Spleen (tissue), 11 donors: ENCODE data around the gene KAT6B. TPM values are rescaled to one million over a fixed set of nuclear protein-coding genes. Genes with fewer than 3 reads are reported as not detected.

Experiments used
- DNase-seq: peaks from one replicate; pipeline ENCODE4 v3.0.0-alpha.2; 2020
- H3K27ac ChIP-seq, 8 donors: fragments of 200-600 bp; sonication (generic) in 7 of 8; 1 replicate in 4 of 8; 2 replicates in 4 of 8; pipeline versions ENCODE4 v1.5.0 to v1.8.0; 2016 to 2021; ENCODE audit warnings: inconsistent platforms in 4 of 8, mild to moderate bottlenecking in 4 of 8, moderate library complexity in 1 of 8
- H3K27me3 ChIP-seq, 7 donors: fragments of 200-600 bp; sonication (generic) in 6 of 7; replicated peaks in 1 of 7; 1 replicate in 4 of 7; 2 replicates in 3 of 7; pipeline versions ENCODE4 v1.5.0 to v1.8.0; 2016 to 2021; ENCODE audit warnings: inconsistent platforms in 3 of 7, mild to moderate bottlenecking in 1 of 7
- H3K36me3 ChIP-seq, 6 donors: fragments of 200-600 bp; sonication (generic) in 5 of 6; 1 replicate in 4 of 6; 2 replicates in 2 of 6; pipeline versions ENCODE4 v1.5.0 to v1.8.0; 2016 to 2021; ENCODE audit warnings: inconsistent platforms in 2 of 6
- H3K4me1 ChIP-seq, 6 donors: fragments of 200-600 bp; sonication (generic) in 5 of 6; 1 replicate in 3 of 6; 2 replicates in 3 of 6; pipeline versions ENCODE4 v1.5.0 to v1.8.0; 2016 to 2021; ENCODE audit warnings: inconsistent platforms in 3 of 6
- H3K4me3 ChIP-seq, 8 donors: fragments of 200-600 bp; sonication (generic) in 7 of 8; 1 replicate in 4 of 8; 2 replicates in 4 of 8; pipeline versions ENCODE4 v1.5.0 to v1.8.0; 2016 to 2021; ENCODE audit warnings: inconsistent platforms in 4 of 8, mild to moderate bottlenecking in 4 of 8, moderate library complexity in 2 of 8
- H3K9me3 ChIP-seq, 8 donors: fragments of 200-600 bp; sonication (generic) in 7 of 8; 1 replicate in 4 of 8; 2 replicates in 4 of 8; pipeline versions ENCODE4 v1.5.0 to v1.8.0; 2016 to 2021; ENCODE audit warnings: inconsistent platforms in 4 of 8
- CTCF ChIP-seq, 11 experiments: fragments of 200-600 bp in 7 of 11; fragments of 450-650 bp in 4 of 11; sonication (generic) in 4 of 11; IDR thresholded peaks in 8 of 11; conservative IDR thresholded peaks in 3 of 11; 1 replicate in 7 of 11; 2 replicates in 4 of 11; pipeline versions ENCODE4 v1.4.0 to v1.8.0; 2016 to 2021; ENCODE audit warnings: antibody characterized with exemption in 11 of 11, inconsistent platforms in 4 of 11, mild to moderate bottlenecking in 1 of 11
- POLR2A ChIP-seq, 3 donors: fragments of 450-650 bp; IDR thresholded peaks; one replicate each; pipeline ENCODE4 v1.5.1; 2017; ENCODE audit warnings: antibody characterized with exemption in 3 of 3, mild to moderate bottlenecking in 1 of 3
- POLR2AphosphoS5 ChIP-seq, 3 donors: sonication (generic); formaldehyde crosslinking; IDR thresholded peaks; one replicate each; pipeline ENCODE4 v1.5.1; 2017; ENCODE audit warnings: antibody characterized with exemption in 3 of 3
- WGBS, 5 donors: extraction: QIAGEN DNeasy Blood & Tissue Kit in 3 of 5; methylation state at CpG; one replicate each; pipeline versions ENCODE4 v1.1.5 to v1.1.7; 2013 to 2018; 5-methylcytosine and 5-hydroxymethylcytosine counted together
- intact Hi-C: fragments of 100-400 bp; cut with DNase I; formaldehyde crosslinking; loops from one replicate; pipeline ENCODE4 v1.15.0; 2023; ENCODE audit warnings: low total_unique reads
- polyA plus RNA-seq, 3 donors: library from polyadenylated mRNA; stranded (reverse); fragments of 200-250 nt; gene quantifications; one replicate each; pipeline ENCODE4 v1.2.1, GENCODE V29; 2013
- total RNA-seq, 7 donors: library from RNA; depleted of rRNA in 3 of 7; stranded (reverse); fragments of >200 nt in 3 of 7; fragmentation: NEBNext Ultra II Directional in 4 of 7; extraction: Animal tissue kit (Norgen Biotek cat#: 25700) in 4 of 7; gene quantifications; one replicate each; pipeline versions ENCODE4 v1.1.0 to v1.2.1, GENCODE V29; 2016 to 2021
- donor health status: healthy with polysubstance abuse.
- donor health status: DM: no; HTN: no; CAD: no; lungs with moderate emphysema.
- donor health status: DM: no; HTN: no; CAD: no.
- donor health status: Bipolar disorder and iron deficiency.
- donor health status: healthy.
- donor health status: DM: no; HTN: no; CAD: no.
- donor health status: DM: yes; HTN: yes; CAD: no.

The KAT6B gene
- total and polyA plus RNA-seq, 10 donors = 2.9 to 61.0 (median 46.0) TPM

- H3K9me3 ChIP-seq = no peaks in the 10 kb centered on the region
- DNase-seq = no peak
- no peak overlapping the region for H3K27ac ChIP-seq
- H3K4me1 ChIP-seq = peaks cover 12 to 30% (median 17%) of the 10 kb centered on the region in 6 donors
- intact Hi-C loops = no loop called here
- H3K27me3 ChIP-seq = no peaks in the 10 kb centered on the region
- H3K36me3 ChIP-seq = peaks cover 0 to 19% (median 3%) of the 10 kb centered on the region in 6 donors
- H3K4me3 ChIP-seq = no peak overlapping the region
- 88 to 95% (median 93%) methylated on average over 2 of the region's 2 CpGs for WGBS, 5 donors
- TF ChIP-seq POLR2AphosphoS5 (IDR thresholded peaks at IDR 0.05) = no peak
- TF ChIP-seq POLR2A (IDR thresholded peaks at IDR 0.05) = no peak
- TF ChIP-seq CTCF (IDR thresholded peaks at IDR 0.05 in 8 of 11, conservative IDR thresholded peaks at IDR 0.05 in 3 of 11) = no peak
Observed at GRCh38 chr10:74969093-74969492, 142.7 kb downstream of the KAT6B start.

- 96 to 98% (median 97%) methylated on average over 4 of the region's 4 CpGs for WGBS, 5 donors
- Histone ChIP-seq H3K4me1 (peaks cover 12 to 34% (median 17%) of the 10 kb centered on the region in 6 donors), H3K27ac (no peak overlapping the region), H3K36me3 (peaks cover 0 to 22% (median 3%) of the 10 kb centered on the region in 6 donors), H3K27me3 (no peaks in the 10 kb centered on the region), H3K9me3 (no peaks in the 10 kb centered on the region), H3K4me3 (no peak overlapping the region)
- no peak for DNase-seq
- TF ChIP-seq CTCF (IDR thresholded peaks at IDR 0.05 in 8 of 11, conservative IDR thresholded peaks at IDR 0.05 in 3 of 11) (no peak), POLR2AphosphoS5 (IDR thresholded peaks at IDR 0.05) (no peak), POLR2A (IDR thresholded peaks at IDR 0.05) (no peak)
- intact Hi-C loops = no loop called here
Observed at GRCh38 chr10:74969530-74969929, 143.1 kb downstream of the KAT6B start.

- no peak for TF ChIP-seq CTCF (IDR thresholded peaks at IDR 0.05 in 8 of 11, conservative IDR thresholded peaks at IDR 0.05 in 3 of 11)
- no peak for TF ChIP-seq POLR2AphosphoS5 (IDR thresholded peaks at IDR 0.05)
- no peak for TF ChIP-seq POLR2A (IDR thresholded peaks at IDR 0.05)
Observed at GRCh38 chr10:74973741-74974392, 147.5 kb downstream of the KAT6B start.

GRCh38 chr10:74975758-74976157 is 149.4 kb downstream of the KAT6B start:
- no peak for DNase-seq
- H3K36me3 ChIP-seq = peaks cover 0 to 55% (median 13%) of the 10 kb centered on the region in 6 donors
- peaks cover 6 to 44% (median 21%) of the 10 kb centered on the region in 6 donors for H3K4me1 ChIP-seq
- intact Hi-C loops = no loop called here
- WGBS, 5 donors = 94 to 100% (median 96%) methylated on average over 9 of the region's 9 CpGs
- H3K4me3 ChIP-seq = no peak overlapping the region
- H3K27ac ChIP-seq = no peak overlapping the region
- no peaks in the 10 kb centered on the region for H3K27me3 ChIP-seq
- no peaks in the 10 kb centered on the region for H3K9me3 ChIP-seq
- no peak for TF ChIP-seq POLR2A (IDR thresholded peaks at IDR 0.05)

More at GRCh38 chr10:74973741-74974392, 147.5 kb downstream of the KAT6B start:
- Histone ChIP-seq H3K27me3 (no peaks in the 10 kb centered on the region), H3K36me3 (peaks cover 0 to 44% (median 13%) of the 10 kb centered on the region in 6 donors), H3K27ac (no peak overlapping the region), H3K4me1 (peaks cover 6 to 54% (median 24%) of the 10 kb centered on the region in 6 donors), H3K4me3 (no peak overlapping the region), H3K9me3 (no peaks in the 10 kb centered on the region)
- intact Hi-C loops = no loop called here
- 81 to 93% (median 88%) methylated on average over 2 of the region's 2 CpGs for WGBS, 5 donors
- no peak for DNase-seq
